CD4-positive, alpha-beta T cell treated with Interleukin-15 for 4 hours (primary cell): ENCODE data around the gene THADA.
"Not testable (repeated sequence)": the region's sequence is repeated elsewhere in the genome, so short reads cannot be mapped to it uniquely, and the experiment has no call there.

Experiments
- DNase-seq: peaks from one replicate; pipeline ENCODE4 v3.0.0-alpha.2; 2020; ENCODE audit warnings: low spot score

Gene THADA

GRCh38 chr2:43414586-43415135 is 181.2 kb downstream of the THADA start:
- no peak for DNase-seq

- DNase-seq: no peak
Measured at GRCh38 chr2:43414033-43414432, 181.8 kb downstream of the THADA start.

- DNase-seq: no peak
Measured at GRCh38 chr2:43412114-43412753, 183.6 kb downstream of the THADA start.

- no peak for DNase-seq
Measured at GRCh38 chr2:43410055-43410604, 185.7 kb downstream of the THADA start.

- DNase-seq: no peak
Measured at GRCh38 chr2:43408407-43409160, 187.3 kb downstream of the THADA start.

- no peak for DNase-seq
Measured at GRCh38 chr2:43407935-43408334, 187.9 kb downstream of the THADA start.

GRCh38 chr2:43406651-43407279 is 189.1 kb downstream of the THADA start:
- no peak for DNase-seq

GRCh38 chr2:43405829-43406228 is 190.0 kb downstream of the THADA start:
- no peak for DNase-seq

- DNase-seq: no peak
Measured at GRCh38 chr2:43402452-43402937, 193.3 kb downstream of the THADA start.

GRCh38 chr2:43402002-43402401 is 193.8 kb downstream of the THADA start:
- no peak for DNase-seq

- no peak for DNase-seq
Measured at GRCh38 chr2:43400508-43400907, 195.3 kb downstream of the THADA start.

GRCh38 chr2:43399515-43400264 is 196.1 kb downstream of the THADA start:
- DNase-seq: no peak

- no peak for DNase-seq
Measured at GRCh38 chr2:43399098-43399497, 196.7 kb downstream of the THADA start.

GRCh38 chr2:43397821-43398220 is 198.0 kb downstream of the THADA start:
- DNase-seq: no peak

GRCh38 chr2:43397411-43397810 is 198.4 kb downstream of the THADA start:
- no peak for DNase-seq

- not testable (repeated sequence) for DNase-seq
Measured at GRCh38 chr2:43396344-43396743, 199.5 kb downstream of the THADA start.

GRCh38 chr2:43393918-43394317 is 201.9 kb downstream of the THADA start:
- no peak for DNase-seq

- no peak for DNase-seq
Measured at GRCh38 chr2:43391878-43392215, 204.0 kb downstream of the THADA start.

- DNase-seq: no peak
Measured at GRCh38 chr2:43391201-43391877, 204.5 kb downstream of the THADA start.

- no peak for DNase-seq
Measured at GRCh38 chr2:43389581-43390466, 206.0 kb downstream of the THADA start.
